ENCODE data around the gene MN1.

DNA sequence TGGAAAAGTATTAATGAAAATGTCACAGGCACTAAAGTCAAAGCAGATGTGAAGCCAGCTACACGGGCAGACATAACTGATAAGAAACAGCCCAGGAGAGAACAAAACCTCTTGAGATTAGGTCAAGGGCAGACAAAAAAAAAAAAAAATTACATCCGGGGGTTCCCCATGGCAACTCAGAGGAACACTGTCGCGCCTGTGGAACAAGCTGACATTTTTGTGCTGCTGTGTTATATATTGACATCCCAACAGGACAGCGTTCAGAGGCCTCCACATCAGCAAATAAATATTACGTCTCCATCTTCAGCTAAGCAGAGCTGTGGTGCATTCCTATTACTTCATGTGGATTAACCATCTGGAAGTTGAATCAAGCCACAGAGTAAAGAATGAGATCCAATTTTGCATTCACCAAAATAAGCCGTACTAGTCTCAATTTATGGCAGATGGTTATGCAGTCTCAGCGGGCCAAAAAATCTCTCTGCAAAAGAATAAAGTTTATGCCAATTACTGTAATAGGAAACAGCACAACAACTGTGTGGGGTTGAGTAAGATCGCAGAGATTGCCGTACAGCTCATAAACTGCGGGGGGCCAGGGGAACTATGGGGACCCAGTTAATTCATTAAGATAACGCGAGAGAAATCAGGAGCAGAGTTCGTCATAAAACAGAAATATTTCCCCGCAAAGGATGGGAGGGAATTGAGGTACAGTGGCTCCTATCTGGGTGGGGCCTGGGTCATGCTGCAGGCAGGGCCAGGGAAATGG, 41.3 kb upstream of the MN1 start:
- no peak for TF ChIP-seq YY1 (IDR thresholded peaks at IDR 0.05; ENCODE audit: insufficient read depth, insufficient read length)
- TF ChIP-seq ZNF274 (IDR thresholded peaks at IDR 0.05; ENCODE audit: low read depth, low read length) = no peak
